ENCODE data around the gene FURIN.
"Not testable (repeated sequence)": the region's sequence is repeated elsewhere in the genome, so short reads cannot be mapped to it uniquely, and the experiment has no call there.

FURIN gene

DNA sequence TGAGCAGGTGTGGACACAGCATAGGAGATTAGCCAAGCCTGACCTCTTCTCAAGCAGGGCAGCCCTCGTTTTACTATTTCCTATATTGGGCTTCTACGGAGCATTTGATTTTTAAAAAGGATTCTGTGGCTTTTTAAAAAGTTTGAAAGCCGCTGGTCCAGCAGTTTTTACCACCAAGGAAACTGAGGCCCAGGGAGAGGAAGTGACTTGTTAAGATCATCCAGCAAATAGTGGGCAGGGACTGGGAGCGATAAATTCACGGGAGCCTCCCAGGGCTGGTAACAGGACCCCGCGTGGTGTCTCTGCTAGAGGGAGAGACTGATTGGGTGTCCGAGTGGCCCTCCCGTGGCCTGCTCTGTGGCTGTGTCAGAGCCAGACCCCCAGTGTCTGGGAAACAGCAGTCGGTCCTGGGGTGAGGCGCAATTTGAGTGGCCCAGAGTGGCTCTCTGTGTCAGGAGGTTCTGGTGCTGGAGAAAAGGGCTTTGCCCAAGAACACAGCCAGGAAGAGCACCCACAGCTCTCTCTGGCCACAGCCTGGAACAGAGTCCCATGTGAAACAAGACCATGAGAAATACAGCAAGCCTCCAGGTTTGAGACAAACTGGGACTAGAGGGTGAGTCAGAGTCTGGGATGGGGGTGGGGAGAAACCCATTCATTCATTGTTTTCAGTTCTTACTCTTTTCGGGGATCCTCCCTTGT lies 4.2 kb downstream of the FURIN start:
- H2BK5ac ChIP-seq (ENCODE audit: low read length): no peak overlapping the region
- H3K79me1 ChIP-seq (ENCODE audit: low read depth, low read length): peaks cover 3% of the 10 kb centered on the region
- H3K4me2 ChIP-seq (ENCODE audit: insufficient read depth, low read length, poor library complexity, severe bottlenecking): peak overlapping the region; percentile 76
- H4K8ac ChIP-seq (ENCODE audit: low read depth, low read length): no peak overlapping the region
- H3K27ac ChIP-seq (replicated peaks; ENCODE audit: low read length): no peak overlapping the region
- no peak overlapping the region for H3K18ac ChIP-seq (ENCODE audit: low read length)
- H3K36me3 ChIP-seq (replicated peaks in 1 of 2; ENCODE audit: control insufficient read depth in 2 of 2, insufficient read depth in 2 of 2, low read length in 2 of 2): peaks cover 8 to 11% of the 10 kb centered on the region in 2 donors
- H3K4me3 ChIP-seq (ENCODE audit: low read length in 2 of 2): peak overlapping the region; percentile 53 to 79
- no peak overlapping the region for H4K91ac ChIP-seq (ENCODE audit: low read depth, low read length, poor library complexity)
- H2BK12ac ChIP-seq (ENCODE audit: low read length): no peak overlapping the region
- H2AFZ ChIP-seq (ENCODE audit: low read length): peak overlapping the region; percentile 90
- peak overlapping the region; percentile 52 for H3K23ac ChIP-seq (ENCODE audit: low read depth, low read length, poor library complexity)
- no peak for DNase-seq (ENCODE audit: low spot score)
- no CpG with 5 or more reads among the region's 12 CpGs for WGBS, 2 donors (ENCODE audit: extremely low coverage in 2 of 2, insufficient read length in 2 of 2, insufficient replicate concordance in 1 of 2)
- H3K9ac ChIP-seq (ENCODE audit: low read depth, low read length, poor library complexity): peak overlapping the region; percentile 71
- no peaks in the 10 kb centered on the region for H3K27me3 ChIP-seq (ENCODE audit: control insufficient read depth in 3 of 3, insufficient read depth in 3 of 3, low read depth in 1 of 3, low read length in 3 of 3)
- no peak overlapping the region for H2BK120ac ChIP-seq (ENCODE audit: low read depth, low read length)
- no peak overlapping the region for H3K4ac ChIP-seq (ENCODE audit: low read length)
- H2AK5ac ChIP-seq (ENCODE audit: low read depth, low read length): no peak overlapping the region
- no peak overlapping the region for H3K14ac ChIP-seq (ENCODE audit: low read length)
- H3K9me3 ChIP-seq (replicated peaks in 1 of 2; ENCODE audit: control insufficient read depth in 2 of 2, insufficient read depth in 1 of 2, low read depth in 1 of 2, low read length in 2 of 2): no peaks in the 10 kb centered on the region
- no peak overlapping the region for H2BK15ac ChIP-seq (ENCODE audit: low read length)
- H3K4me1 ChIP-seq (ENCODE audit: control insufficient read depth in 2 of 2, insufficient read depth in 1 of 2, low read depth in 1 of 2, low read length in 2 of 2): peaks cover 35 to 40% of the 10 kb centered on the region in 2 donors

DNA sequence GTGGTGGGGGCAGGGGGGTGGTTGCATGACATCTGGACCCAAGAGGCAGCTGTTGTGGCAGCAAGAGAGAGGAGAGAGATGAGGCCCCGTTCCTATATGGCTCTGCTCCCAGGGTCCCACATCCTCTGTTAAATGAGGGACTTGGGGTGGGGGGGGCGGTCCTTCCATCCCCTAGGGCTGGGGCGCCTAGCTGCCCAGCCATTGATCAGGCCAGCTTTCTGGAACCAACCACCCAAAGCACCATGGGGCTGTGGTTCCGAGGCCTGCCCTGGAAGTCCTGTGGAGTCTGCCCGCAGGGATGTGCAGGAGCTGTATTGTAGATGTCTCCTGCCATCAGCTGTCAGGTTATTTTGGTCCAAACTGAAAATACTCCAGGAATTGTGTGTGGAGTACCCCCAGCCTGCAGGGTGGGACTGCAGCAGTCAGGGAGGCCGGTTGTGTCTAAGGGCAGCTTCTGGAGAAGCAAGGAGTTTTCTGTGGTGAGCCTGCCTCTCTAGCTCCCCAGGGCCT lies 5.2 kb downstream of the FURIN start:
- Histone ChIP-seq H4K91ac (ENCODE audit: low read depth, low read length, poor library complexity) (no peak overlapping the region), H3K18ac (ENCODE audit: low read length) (no peak overlapping the region), H3K14ac (ENCODE audit: low read length) (no peak overlapping the region), H3K4me1 (ENCODE audit: control insufficient read depth in 2 of 2, insufficient read depth in 1 of 2, low read depth in 1 of 2, low read length in 2 of 2) (peaks cover 35 to 36% of the 10 kb centered on the region in 2 donors), H3K27me3 (ENCODE audit: control insufficient read depth in 3 of 3, insufficient read depth in 3 of 3, low read depth in 1 of 3, low read length in 3 of 3) (no peaks in the 10 kb centered on the region), H3K79me1 (ENCODE audit: low read depth, low read length) (peaks cover 3% of the 10 kb centered on the region), H2BK5ac (ENCODE audit: low read length) (no peak overlapping the region), H3K23ac (ENCODE audit: low read depth, low read length, poor library complexity) (no peak overlapping the region), H3K9ac (ENCODE audit: low read depth, low read length, poor library complexity) (no peak overlapping the region), H2BK120ac (ENCODE audit: low read depth, low read length) (no peak overlapping the region), H3K9me3 (replicated peaks in 1 of 2; ENCODE audit: control insufficient read depth in 2 of 2, insufficient read depth in 1 of 2, low read depth in 1 of 2, low read length in 2 of 2) (no peaks in the 10 kb centered on the region), H2AFZ (ENCODE audit: low read length) (no peak overlapping the region), H3K36me3 (replicated peaks in 1 of 2; ENCODE audit: control insufficient read depth in 2 of 2, insufficient read depth in 2 of 2, low read length in 2 of 2) (peaks cover 11 to 17% of the 10 kb centered on the region in 2 donors), H3K27ac (replicated peaks; ENCODE audit: low read length) (no peak overlapping the region), H2AK5ac (ENCODE audit: low read depth, low read length) (peak overlapping the region; percentile 0), H3K4me3 (ENCODE audit: low read length in 2 of 2) (no peak overlapping the region), H4K8ac (ENCODE audit: low read depth, low read length) (no peak overlapping the region), H3K4ac (ENCODE audit: low read length) (no peak overlapping the region), H2BK15ac (ENCODE audit: low read length) (peak overlapping the region; percentile 18), H2BK12ac (ENCODE audit: low read length) (peak overlapping the region; percentile 0), H3K4me2 (ENCODE audit: insufficient read depth, low read length, poor library complexity, severe bottlenecking) (no peak overlapping the region)
- no peak for DNase-seq (ENCODE audit: low spot score)
- WGBS, 2 donors (ENCODE audit: extremely low coverage in 2 of 2, insufficient read length in 2 of 2, insufficient replicate concordance in 1 of 2): no CpG with 5 or more reads among the region's 6 CpGs

DNA sequence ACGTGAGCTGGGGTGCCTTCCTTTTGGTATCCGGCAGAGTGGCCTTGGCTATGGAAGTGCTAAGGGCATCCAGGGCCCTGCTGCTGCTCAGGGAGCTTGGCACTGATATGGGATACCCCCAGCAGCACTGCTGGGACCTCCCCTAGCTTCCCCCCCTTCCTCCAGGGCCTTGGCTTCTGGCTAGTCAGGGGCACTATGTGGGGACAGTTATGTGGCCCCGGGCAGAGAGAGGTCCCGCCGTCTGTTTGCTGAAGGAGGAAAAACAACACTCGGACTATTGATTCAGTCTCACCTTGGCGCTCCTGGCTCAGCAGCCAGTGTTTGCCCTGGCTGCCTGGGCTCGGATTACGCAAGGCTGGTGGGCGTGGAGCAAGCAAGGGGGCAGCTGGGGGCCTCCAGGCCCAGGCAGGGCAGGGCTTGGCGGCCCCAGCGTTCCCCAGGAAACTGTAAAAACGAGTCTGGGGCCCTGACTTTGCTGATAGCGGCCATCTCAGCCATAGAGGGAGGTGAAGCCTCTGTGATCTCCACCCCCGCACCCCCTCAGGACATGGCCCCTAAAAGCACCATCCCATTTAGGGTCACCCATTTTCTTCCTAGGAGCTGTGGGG lies 5.7 kb downstream of the FURIN start:
- Histone ChIP-seq H3K27me3 (ENCODE audit: control insufficient read depth in 3 of 3, insufficient read depth in 3 of 3, low read depth in 1 of 3, low read length in 3 of 3) (no peaks in the 10 kb centered on the region), H2AK5ac (ENCODE audit: low read depth, low read length) (peak overlapping the region; percentile 0), H2AFZ (ENCODE audit: low read length) (no peak overlapping the region), H3K14ac (ENCODE audit: low read length) (no peak overlapping the region), H2BK15ac (ENCODE audit: low read length) (peak overlapping the region; percentile 18), H3K27ac (replicated peaks; ENCODE audit: low read length) (no peak overlapping the region), H3K4me1 (ENCODE audit: control insufficient read depth in 2 of 2, insufficient read depth in 1 of 2, low read depth in 1 of 2, low read length in 2 of 2) (peaks cover 30 to 33% of the 10 kb centered on the region in 2 donors), H3K9ac (ENCODE audit: low read depth, low read length, poor library complexity) (no peak overlapping the region), H3K23ac (ENCODE audit: low read depth, low read length, poor library complexity) (no peak overlapping the region), H4K8ac (ENCODE audit: low read depth, low read length) (no peak overlapping the region), H3K9me3 (replicated peaks in 1 of 2; ENCODE audit: control insufficient read depth in 2 of 2, insufficient read depth in 1 of 2, low read depth in 1 of 2, low read length in 2 of 2) (no peaks in the 10 kb centered on the region), H3K18ac (ENCODE audit: low read length) (no peak overlapping the region), H3K4me3 (ENCODE audit: low read length in 2 of 2) (no peak overlapping the region), H4K91ac (ENCODE audit: low read depth, low read length, poor library complexity) (no peak overlapping the region), H2BK120ac (ENCODE audit: low read depth, low read length) (no peak overlapping the region), H3K4ac (ENCODE audit: low read length) (no peak overlapping the region), H3K36me3 (replicated peaks in 1 of 2; ENCODE audit: control insufficient read depth in 2 of 2, insufficient read depth in 2 of 2, low read length in 2 of 2) (peaks cover 14 to 21% of the 10 kb centered on the region in 2 donors), H3K4me2 (ENCODE audit: insufficient read depth, low read length, poor library complexity, severe bottlenecking) (no peak overlapping the region), H2BK12ac (ENCODE audit: low read length) (peak overlapping the region; percentile 0), H2BK5ac (ENCODE audit: low read length) (no peak overlapping the region), H3K79me1 (ENCODE audit: low read depth, low read length) (peaks cover 3% of the 10 kb centered on the region)
- DNase-seq (ENCODE audit: low spot score): no peak
- no CpG with 5 or more reads among the region's 15 CpGs for WGBS, 2 donors (ENCODE audit: extremely low coverage in 2 of 2, insufficient read length in 2 of 2, insufficient replicate concordance in 1 of 2)

DNA sequence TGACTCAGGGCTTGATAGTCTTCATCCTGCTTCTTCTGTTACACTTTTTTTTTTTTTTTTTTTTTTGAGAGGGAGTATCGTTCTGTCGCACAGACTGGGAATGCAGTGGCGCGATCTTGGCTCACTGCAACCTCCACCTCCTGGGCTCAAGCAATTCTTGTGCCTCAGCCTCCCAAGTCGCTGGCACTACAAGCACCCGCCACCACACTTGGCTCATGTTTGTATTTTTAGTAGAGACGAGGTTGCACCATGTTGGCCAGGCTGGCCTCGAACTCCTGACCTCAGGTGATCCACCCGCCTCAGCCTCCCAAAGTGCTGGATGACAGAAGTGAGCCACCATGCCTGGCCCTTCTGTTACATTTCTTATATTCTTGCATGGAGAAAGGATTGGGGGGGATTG lies 6.6 kb downstream of the FURIN start:
- H3K9me3 ChIP-seq (replicated peaks in 1 of 2; ENCODE audit: control insufficient read depth in 2 of 2, insufficient read depth in 1 of 2, low read depth in 1 of 2, low read length in 2 of 2); H3K4me2 ChIP-seq (ENCODE audit: insufficient read depth, low read length, poor library complexity, severe bottlenecking); H2BK12ac ChIP-seq (ENCODE audit: low read length); H4K8ac ChIP-seq (ENCODE audit: low read depth, low read length); H2AK5ac ChIP-seq (ENCODE audit: low read depth, low read length); H4K91ac ChIP-seq (ENCODE audit: low read depth, low read length, poor library complexity); H3K4ac ChIP-seq (ENCODE audit: low read length); H3K27ac ChIP-seq (replicated peaks; ENCODE audit: low read length); H3K18ac ChIP-seq (ENCODE audit: low read length); H3K27me3 ChIP-seq (ENCODE audit: control insufficient read depth in 3 of 3, insufficient read depth in 3 of 3, low read depth in 1 of 3, low read length in 3 of 3); H2BK5ac ChIP-seq (ENCODE audit: low read length); H2BK120ac ChIP-seq (ENCODE audit: low read depth, low read length); H2AFZ ChIP-seq (ENCODE audit: low read length); H3K4me3 ChIP-seq (ENCODE audit: low read length in 2 of 2); H3K79me1 ChIP-seq (ENCODE audit: low read depth, low read length); H3K23ac ChIP-seq (ENCODE audit: low read depth, low read length, poor library complexity); H2BK15ac ChIP-seq (ENCODE audit: low read length); DNase-seq (ENCODE audit: low spot score); H3K9ac ChIP-seq (ENCODE audit: low read depth, low read length, poor library complexity); H3K14ac ChIP-seq (ENCODE audit: low read length): not testable (repeated sequence)
- Histone ChIP-seq H3K36me3 (replicated peaks in 1 of 2; ENCODE audit: control insufficient read depth in 2 of 2, insufficient read depth in 2 of 2, low read length in 2 of 2) (peaks cover 18 to 29% of the 10 kb centered on the region in 2 donors), H3K4me1 (ENCODE audit: control insufficient read depth in 2 of 2, insufficient read depth in 1 of 2, low read depth in 1 of 2, low read length in 2 of 2) (peaks cover 24% of the 10 kb centered on the region in 2 donors)
- no CpG with 5 or more reads among the region's 9 CpGs for WGBS, 2 donors (ENCODE audit: extremely low coverage in 2 of 2, insufficient read length in 2 of 2, insufficient replicate concordance in 1 of 2)
